GM19467 (cell line): Measurements from ENCODE around the gene TULP1.
"Not testable (repeated sequence)": the region's sequence is repeated elsewhere in the genome, so short reads cannot be mapped to it uniquely, and the experiment has no call there.

Source experiments
- ATAC-seq: cut with Tn5 transposase; IDR thresholded peaks from one replicate; pipeline ENCODE4 v1.9.1; 2021; ENCODE audit warnings: mild to moderate bottlenecking, moderate library complexity; ENCODE audit not compliant: unreplicated experiment

Gene TULP1

DNA sequence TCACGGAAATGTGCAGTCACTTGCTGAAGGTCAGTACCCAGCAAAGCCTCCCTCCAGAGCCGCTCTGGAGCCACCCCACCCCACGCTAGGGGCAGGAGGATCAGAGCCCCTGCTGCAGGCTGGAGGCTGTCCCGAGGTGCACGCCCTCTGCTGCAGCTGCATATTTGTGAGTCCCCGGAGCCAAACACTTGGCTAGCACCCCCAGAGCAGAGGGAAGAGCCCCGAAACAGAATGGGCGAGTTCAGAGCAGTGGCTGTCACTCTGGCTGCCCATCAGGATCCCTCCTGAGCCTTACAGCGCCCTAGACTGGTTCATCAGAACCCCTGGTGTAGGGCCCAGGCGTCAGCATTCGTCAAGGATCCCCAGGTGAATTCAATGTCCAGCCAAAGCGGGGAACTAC lies 9.5 kb upstream of the TULP1 start:
- no peak for ATAC-seq

DNA sequence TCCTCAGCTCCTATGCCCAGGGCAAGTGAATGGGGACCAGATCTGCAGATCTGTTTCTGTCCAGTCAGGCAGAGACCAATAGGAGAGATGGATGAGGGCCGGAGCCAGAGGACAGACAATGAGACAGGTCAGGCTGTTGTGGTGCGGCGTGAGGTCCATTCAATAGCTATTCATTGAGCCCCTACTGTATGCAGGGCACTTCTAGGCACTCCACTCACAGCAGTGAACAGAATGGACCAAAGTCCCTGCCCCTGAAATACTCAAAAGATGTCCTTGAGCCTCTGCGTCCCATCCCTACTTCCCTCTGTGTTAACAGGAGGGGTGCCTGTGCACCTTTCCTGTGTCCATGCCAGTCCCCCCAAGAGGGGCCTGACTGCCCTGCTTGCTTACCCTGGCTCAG lies 8.5 kb upstream of the TULP1 start:
- no peak for ATAC-seq

DNA sequence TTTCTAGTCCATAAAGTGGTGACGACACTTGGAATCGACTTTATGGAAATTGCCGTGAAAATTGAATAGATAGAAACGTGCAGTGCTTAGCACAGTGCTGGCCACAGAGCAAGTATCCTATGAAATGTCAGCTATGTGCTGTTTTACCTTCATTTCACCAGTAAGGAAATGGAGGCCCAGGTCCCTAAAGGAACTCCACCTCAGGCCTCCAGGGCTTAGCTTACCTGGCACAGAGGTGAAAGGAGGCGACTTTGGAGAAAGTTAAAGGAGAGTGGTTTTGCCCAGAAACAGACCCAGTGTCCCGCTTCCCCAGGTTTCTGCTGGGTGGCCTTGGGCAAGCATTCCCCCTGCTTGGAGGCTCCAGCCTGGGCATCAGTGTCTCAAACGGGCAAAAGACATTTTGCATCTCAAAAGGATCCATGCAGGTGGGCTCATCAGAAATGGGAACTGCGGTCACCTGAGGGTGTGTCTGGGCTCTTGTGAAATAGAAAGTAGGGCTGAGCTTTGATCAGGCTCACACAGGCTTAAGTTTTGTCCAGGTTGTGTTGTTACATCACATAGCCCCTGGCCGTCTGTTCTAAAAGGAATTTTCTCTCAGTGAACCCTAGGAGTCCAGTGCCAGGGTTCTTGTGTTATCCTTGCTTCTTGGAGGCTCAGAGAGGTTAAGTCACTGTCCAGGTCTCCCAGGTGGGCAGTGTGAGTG lies 6.8 kb upstream of the TULP1 start:
- no peak for ATAC-seq

DNA sequence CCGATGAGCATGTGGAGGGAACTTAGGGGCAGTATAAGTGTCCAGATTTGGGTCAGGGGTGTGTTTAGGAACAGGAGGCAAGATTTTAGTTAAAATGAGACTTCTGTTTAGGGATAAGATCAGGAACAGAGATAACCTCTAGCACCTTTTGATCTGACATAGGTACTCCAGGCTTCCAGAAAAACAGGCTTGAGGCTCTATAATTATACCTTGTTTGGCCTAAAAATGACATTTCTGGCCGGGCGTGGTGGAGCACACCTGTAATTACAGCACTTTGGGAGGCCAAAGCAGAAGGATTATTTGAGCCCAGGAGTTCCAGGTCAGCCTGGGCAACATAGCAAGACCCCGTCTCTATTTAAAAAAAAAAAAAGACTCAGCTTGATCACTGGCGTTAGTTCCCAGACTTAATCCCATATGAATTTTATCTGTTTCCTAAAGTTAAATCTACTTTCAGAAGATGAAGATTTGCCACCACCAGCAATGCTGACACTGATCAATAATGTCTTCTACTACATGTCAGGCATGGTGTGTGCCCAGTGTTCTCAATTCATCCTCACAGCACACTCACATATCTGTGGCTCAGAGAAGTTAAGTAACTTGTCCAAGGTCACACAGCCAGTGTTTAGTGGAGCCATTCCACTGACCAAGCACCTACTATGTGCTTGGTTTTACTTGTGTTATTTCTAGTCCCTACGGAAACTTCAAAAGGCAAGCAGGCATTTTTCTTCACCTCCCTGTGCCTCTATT lies 6.0 kb upstream of the TULP1 start:
- ATAC-seq: no peak

DNA sequence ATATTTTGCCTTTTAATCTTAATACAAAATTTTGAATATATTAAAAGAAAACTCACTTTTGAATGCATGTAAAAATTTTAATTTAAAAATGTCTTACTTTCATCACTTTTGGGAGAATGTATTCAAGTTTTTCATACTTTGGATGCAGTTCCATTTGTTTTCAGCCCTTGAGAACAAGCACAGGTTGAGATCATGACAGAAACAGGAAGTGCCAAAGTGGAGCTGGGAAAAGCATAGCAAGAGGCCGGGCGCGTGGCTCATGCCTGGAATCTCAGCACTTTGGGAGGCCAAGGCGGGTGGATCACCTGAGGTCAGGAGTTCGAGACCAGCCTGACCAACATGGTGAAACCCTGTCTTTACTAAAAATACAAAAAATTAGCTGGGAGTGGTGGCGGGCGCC lies 5.3 kb upstream of the TULP1 start:
- not testable (repeated sequence) for ATAC-seq

DNA sequence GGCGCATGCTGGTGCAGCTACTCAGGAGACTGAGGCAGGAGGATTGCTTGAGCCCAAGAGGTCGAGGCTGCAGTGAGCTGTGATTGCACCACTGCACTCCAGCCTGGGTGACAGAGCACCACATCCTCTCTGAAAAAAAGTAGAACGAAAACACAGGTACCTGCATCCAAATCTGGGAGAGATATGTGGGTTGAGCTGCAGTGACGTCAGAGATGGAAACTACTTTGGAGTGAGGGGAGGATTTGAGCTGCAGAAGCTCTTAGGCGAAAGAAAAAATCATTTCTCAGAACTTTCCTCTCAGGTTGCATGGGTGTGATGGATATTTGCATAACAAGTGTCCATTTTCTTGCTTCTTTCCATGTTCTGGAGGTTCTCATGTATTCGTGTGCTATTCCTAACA lies 4.0 kb upstream of the TULP1 start:
- no peak for ATAC-seq

DNA sequence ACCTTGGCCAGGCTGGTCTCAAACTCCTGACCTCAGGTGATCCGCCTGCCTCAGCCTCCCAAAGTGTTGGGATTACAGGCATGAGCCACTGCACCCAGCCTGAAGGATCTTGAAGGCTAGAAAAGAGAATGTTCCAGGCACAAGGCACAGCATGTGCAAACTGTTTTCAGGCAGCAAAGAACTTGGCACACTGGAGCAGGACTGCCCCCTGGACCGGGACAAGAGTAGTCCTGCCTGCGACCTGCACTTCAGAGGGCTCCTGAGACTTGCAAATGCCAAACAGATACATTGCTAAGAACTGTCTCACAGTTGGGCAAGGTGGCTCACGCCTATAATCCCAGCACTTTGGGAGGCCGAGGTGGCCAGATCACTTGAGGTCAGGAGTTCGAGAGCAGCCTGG lies 3.2 kb upstream of the TULP1 start:
- not testable (repeated sequence) for ATAC-seq

DNA sequence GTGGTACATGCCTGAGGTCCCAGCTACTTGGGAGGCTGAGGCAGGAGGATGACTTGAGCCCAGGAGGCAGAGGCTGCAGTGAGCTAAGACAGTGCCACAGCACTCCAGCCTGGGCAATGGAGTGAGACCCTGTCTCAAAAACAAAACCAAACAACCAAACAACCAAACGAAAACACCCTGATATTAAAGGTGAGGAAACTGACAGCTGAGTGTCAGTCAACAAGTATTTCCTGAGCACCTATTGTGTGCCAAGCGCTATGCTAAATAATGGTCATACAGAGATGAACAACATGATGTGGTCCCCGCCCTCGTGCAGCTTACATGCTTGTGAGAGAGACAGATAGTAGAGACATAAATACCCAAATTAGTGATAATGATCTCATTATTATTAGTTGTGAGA lies 1.9 kb upstream of the TULP1 start:
- no peak for ATAC-seq

DNA sequence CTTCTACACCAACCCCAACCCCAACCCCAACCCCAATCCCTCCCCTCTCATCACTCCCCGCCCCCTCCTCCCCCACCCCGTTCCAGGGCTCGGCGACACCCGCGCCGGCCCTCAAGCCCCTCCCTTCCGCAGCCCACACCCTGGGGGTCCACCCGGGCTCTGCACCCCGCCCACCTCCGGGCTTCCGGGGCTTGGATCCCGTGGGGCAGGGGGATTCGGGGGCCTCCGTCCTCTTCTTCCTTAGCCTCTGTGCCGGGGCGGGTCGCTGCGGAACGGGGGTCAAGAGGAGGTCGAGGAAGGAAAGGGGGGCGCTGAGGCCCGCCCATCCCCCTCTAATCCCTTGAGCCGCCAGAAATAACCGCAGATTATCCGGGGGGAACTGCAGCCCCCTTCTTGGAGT lies 690 bp downstream of the TULP1 start:
- ATAC-seq: no peak

DNA sequence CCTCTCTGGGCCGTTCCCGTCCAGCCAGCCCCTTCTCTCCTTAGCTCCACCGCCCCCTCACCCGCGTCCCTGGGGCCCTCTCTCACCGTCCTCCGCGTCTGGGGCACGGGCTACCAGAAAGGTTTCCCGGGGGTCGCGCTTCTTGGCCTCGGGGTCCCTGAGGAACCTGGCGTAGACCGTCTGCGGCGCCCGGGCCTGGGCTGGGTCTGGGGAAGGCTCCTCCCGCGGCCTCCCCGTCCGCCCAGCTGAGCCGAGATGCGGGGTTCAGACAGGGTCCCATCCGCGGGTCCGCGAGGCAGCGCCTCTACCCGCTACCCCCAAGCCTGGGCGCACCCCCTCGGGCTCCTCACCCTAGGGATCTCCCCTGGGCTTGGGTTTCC lies 1.1 kb downstream of the TULP1 start:
- no peak for ATAC-seq

DNA sequence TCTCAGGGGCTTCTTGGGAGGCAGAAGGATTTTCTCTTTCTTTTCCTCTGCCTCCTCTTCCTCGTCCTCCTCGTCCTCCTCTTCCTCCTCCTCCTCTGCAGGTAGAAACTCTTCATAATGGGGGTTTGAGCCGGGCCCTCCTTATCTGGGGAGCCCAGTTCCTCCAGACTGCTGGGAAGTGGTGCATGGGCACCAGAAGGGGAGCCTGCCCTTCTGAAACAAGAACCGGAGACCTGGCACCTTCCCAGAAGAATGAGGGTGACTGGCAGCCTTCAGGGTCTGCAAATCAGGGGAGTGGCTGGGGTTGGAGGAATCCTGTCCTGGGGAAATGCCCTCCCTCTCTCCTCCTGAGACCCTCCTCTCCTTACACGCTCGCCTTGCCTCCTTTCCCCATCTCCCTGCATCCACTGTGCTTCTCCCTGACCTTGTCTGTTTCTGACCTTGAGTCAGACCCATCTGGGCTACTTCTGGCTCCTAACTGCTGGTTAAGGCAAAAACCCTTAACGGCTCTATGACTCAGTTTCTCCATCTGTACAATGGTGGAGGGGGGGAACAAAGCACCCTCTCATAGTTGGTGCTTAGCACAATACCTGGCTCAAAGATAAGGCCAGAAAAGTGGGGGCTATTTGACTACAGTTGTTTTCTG lies 1.7 kb downstream of the TULP1 start:
- no peak for ATAC-seq

DNA sequence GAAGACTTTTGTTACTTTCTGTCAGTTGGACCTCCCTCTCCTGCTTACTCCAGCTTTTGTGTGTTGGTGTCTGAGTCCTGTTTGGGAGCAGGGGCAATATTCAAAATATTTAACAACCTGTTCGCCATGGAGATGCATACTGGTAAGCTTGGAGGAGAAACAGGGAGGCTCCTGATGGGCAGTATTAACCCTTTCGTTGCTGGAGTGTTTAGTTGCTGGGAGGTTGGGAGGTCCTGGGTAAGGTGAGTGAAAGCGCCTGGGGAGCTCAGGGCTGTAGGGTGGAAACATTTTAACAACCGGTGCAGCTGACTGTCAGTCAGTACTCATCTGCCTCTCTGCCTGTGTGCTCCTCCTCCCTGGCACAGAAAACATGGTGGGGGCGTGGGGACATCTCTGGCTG lies 4.2 kb downstream of the TULP1 start:
- no peak for ATAC-seq

DNA sequence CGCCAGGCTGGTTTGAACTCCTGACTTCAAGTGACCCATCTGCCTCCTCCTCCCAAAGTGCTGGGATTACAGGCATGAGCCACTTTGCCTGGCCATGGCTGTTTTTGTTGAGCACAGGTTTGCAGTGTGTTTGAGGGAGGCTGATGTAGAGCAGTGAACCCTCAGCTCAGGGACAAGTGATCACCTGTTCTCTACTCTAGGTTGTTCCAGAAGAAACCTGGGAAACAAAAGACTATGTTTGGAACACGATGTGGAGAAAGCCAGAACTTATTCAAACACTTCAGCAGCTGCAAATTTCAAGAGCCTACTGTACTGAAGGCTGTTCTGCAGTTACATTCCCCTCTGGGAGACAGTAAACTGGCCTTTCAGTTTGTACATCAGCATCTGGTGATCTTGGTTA lies 4.7 kb downstream of the TULP1 start:
- no peak for ATAC-seq

DNA sequence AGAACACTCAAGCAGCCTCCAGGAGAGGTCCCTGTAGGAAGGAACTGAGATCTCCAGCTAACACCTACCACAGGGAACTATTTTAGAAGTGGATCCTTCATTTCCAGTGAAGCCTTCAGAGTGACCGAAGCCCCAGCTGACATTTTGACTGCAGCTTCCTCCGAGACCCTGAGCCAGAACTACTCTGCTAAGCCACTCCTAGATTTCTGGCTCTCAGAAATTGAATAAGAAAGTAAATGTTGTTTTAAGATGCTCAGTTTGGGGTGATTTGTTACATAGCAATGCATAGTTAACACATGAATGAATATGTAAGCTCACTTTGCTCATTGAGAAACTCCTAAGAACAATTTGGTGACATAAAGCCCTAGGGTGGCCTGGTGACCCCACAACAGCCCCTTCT lies 5.5 kb downstream of the TULP1 start:
- ATAC-seq: no peak

DNA sequence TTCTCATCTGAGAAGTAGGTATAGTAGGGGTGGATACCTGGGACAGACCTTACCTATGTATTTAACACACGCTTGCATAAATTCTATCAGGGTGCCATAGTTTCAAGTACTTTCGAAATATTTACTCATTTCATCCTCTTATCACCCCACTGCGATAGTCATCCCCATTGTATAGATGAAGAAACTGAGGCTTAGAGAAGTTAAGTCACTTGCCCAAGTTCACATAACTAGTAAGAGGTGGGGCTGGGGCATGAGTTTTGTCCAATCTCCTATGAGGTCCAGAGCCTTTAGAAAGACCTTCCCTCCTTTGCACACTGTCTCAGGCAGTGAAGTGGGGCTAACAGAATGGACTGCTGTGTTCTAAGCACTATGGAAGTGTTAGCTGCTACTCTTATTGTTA lies 6.2 kb downstream of the TULP1 start:
- no peak for ATAC-seq

DNA sequence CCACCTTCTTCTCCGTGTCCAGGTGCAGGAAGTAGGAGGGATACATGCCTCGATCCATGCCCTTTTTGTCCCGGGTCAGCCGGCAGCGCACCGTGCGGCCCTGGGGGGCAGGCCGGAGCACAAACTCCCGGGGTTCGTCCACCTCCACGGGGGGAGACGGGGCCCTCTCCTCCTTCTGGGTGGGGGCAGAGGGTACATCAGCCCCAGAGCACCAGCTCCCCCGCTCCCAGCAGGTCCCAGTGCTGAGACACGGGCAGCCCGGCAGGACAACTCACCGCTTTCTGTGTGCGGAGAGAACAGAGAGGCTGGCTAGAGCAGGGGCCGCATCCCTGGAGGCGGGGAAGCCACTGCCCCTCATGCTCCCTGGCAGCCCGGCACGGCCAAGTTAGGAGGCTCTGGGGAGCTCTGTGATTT lies 6.7 kb downstream of the TULP1 start:
- no peak for ATAC-seq

DNA sequence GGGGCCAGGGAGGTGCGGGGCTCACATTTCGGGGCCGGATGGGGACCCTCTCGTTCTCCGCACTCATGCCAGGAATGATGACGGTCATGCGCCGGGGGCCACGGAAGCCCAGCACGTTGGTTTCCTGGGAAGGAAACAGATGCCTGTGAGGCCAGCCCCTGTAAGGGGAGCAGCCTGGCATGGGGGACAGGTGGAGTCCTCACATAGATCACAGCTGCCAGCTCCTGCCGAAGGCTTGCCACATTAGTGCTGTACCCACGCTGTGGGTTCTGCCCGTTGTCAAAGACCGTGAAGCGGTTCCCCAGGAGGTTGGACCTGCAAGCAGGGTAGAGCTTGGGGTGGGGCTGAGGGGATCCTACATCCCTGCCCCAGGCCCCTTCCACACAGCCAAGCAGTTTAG lies 9.2 kb downstream of the TULP1 start:
- ATAC-seq: no peak

DNA sequence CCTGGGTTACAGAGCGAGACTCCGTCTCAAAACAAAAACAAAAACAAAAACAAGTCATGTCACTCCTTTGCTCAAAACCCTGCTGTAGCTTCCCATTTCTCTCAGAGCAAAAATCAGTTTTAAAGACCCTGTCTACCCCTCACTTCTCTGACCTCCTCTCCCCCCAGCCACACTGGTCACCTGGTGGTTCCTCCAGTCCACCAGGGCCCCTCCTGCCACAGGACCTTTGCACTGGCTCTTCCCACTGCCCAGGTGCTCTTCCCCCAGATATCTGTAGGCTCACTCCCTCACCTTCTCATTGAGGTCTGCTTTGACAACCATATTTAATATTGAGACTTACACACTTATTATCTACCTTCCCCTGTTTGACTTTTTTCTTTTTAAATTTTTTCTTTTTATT lies 10.9 kb downstream of the TULP1 start:
- ATAC-seq: no peak

DNA sequence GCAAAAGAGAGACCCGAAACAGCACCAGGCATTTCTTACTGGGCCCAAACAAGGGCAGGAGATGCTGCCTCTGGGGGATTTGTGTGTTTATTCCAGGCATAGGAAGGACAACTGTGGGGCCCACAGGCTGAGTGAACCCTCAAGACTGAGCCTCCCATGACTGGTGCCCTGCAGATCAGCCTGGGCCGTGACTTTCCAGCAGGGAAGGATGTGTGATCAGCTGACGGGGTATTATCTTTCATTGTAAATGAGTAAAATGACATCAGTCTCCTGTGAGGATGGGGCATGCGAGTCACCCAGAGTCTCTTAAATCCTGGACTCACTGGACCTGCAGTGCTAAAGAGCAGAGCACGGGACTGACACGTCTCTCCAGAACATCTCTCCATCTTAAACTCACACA lies 11.9 kb downstream of the TULP1 start:
- no peak for ATAC-seq

DNA sequence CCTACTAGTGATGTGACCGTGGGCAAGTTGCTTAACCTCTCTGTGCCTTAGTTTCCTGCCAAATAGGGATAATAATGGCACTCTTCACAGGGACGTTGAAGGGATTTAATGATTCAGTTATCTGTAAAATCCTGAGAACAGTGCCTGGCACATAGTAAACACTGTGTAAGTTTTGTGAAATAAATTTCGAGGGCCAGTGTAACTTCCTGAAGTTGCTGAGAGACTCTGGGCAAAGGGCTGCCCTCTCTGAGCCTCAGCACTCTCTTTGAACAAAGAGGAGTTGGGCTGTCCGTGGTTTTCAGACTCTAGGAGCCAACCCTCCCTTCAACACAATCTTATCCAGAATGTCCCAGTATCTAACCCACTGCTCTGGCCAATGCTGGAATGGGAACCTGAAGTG lies 13.3 kb downstream of the TULP1 start:
- ATAC-seq: no peak

DNA sequence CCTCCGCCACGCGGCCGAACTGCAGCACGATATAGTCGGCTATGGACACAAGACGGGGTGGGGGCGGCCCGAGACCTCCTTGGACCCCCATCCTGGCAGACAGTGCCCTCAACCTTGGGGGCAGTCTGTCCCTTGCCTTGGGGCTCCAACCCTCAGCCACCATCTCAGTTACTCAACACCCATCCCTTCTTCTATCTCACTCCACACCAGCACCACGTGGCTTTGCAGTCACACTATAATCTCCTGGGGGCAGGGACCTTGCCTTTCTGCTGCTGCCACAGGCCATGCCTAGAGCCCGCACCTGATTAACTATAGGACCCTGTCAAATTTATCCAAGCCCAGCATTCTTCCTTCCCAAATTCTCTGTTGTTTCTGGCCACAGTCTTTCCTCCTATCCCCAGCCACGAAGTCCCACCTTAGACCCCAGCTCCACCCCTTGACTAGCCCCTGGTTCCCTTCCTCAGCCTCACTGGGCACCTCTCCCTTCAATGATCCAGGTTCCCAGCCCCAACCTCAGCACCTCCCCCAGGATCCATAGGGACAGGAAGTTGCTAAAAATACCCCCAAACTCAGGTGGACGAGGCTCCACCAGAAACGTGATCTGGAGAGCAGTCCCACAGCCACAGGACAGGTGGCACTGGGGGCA lies 14.2 kb downstream of the TULP1 start:
- no peak for ATAC-seq
